ENCODE data around the gene LRRC15.

Gene LRRC15

GRCh38 chr3:194369522-194370279 is at the start of gene LRRC15:
Gene LRRC15, minus strand, starts transcription at chr3:194369743. Its CDS starts 8,700 bp downstream, at chr3:194361043.
- no peak for DNase-seq

GRCh38 chr3:194418671-194419070 is 49.1 kb upstream of the LRRC15 start:
- no peak for DNase-seq

- DNase-seq, result no peak
Measured at GRCh38 chr3:194407423-194407822, 37.9 kb upstream of the LRRC15 start.

- DNase-seq, result no peak
Measured at GRCh38 chr3:194405766-194406165, 36.2 kb upstream of the LRRC15 start.

- DNase-seq, result peak; percentile 33
Measured at GRCh38 chr3:194404365-194405140, 35.0 kb upstream of the LRRC15 start.

- no peak for DNase-seq
Measured at GRCh38 chr3:194401868-194402329, 32.4 kb upstream of the LRRC15 start.

GRCh38 chr3:194401346-194401745 is 31.8 kb upstream of the LRRC15 start:
- no peak for DNase-seq

GRCh38 chr3:194399874-194400411 is 30.4 kb upstream of the LRRC15 start:
- no peak for DNase-seq

GRCh38 chr3:194399166-194399565 is 29.6 kb upstream of the LRRC15 start, which contains the start of gene GP5:
Gene GP5, minus strand, starts transcription at chr3:194399266. Its CDS starts 984 bp downstream, at chr3:194398282.
- no peak for DNase-seq

- no peak for DNase-seq
Measured at GRCh38 chr3:194397757-194398312, 28.3 kb upstream of the LRRC15 start.

GRCh38 chr3:194396859-194397756 is 27.6 kb upstream of the LRRC15 start:
- DNase-seq, result no peak

- no peak for DNase-seq
Measured at GRCh38 chr3:194396539-194396858, 27.0 kb upstream of the LRRC15 start.

GRCh38 chr3:194395778-194396538 is 26.4 kb upstream of the LRRC15 start:
- no peak for DNase-seq

- DNase-seq, result peak; percentile 56
Measured at GRCh38 chr3:194395212-194395611, 25.7 kb upstream of the LRRC15 start.

GRCh38 chr3:194392576-194392975 is 23.0 kb upstream of the LRRC15 start:
- DNase-seq, result no peak

GRCh38 chr3:194390835-194391234 is 21.3 kb upstream of the LRRC15 start:
- no peak for DNase-seq

- DNase-seq, result no peak
Measured at GRCh38 chr3:194389269-194389668, 19.7 kb upstream of the LRRC15 start.

- DNase-seq, result no peak
Measured at GRCh38 chr3:194387926-194388418, 18.4 kb upstream of the LRRC15 start.

- no peak for DNase-seq
Measured at GRCh38 chr3:194387276-194387675, 17.7 kb upstream of the LRRC15 start.

- no peak for DNase-seq
Measured at GRCh38 chr3:194386648-194387047, 17.1 kb upstream of the LRRC15 start.

- DNase-seq, result no peak
Measured at GRCh38 chr3:194386066-194386465, 16.5 kb upstream of the LRRC15 start.
